ENCODE data around the gene MS4A13.
"Not testable (repeated sequence)": the region's sequence is repeated elsewhere in the genome, so short reads cannot be mapped to it uniquely, and the experiment has no call there.

DNA sequence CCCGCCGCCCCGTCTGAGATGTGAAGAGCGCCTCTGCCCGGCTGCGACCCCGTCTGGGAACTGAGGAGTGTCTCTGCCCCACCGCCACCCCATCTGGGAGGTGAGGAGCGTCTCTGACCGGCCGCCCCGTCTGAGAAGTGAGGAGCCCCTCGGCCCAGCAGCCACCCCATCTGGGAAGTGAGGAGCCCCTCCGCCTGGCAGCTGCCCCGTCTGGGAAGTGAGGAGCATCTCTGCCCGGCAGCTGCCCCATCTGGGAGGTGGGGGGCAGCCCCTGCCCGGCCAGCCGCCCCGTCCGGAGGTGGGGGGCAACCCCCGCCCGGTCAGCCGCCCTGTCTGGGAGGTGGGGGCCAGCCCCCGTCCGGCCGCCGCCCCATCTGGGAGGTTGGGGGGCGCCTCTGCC lies 5.0 kb upstream of the MS4A13 start:
- TF ChIP-seq, protein P1, sequence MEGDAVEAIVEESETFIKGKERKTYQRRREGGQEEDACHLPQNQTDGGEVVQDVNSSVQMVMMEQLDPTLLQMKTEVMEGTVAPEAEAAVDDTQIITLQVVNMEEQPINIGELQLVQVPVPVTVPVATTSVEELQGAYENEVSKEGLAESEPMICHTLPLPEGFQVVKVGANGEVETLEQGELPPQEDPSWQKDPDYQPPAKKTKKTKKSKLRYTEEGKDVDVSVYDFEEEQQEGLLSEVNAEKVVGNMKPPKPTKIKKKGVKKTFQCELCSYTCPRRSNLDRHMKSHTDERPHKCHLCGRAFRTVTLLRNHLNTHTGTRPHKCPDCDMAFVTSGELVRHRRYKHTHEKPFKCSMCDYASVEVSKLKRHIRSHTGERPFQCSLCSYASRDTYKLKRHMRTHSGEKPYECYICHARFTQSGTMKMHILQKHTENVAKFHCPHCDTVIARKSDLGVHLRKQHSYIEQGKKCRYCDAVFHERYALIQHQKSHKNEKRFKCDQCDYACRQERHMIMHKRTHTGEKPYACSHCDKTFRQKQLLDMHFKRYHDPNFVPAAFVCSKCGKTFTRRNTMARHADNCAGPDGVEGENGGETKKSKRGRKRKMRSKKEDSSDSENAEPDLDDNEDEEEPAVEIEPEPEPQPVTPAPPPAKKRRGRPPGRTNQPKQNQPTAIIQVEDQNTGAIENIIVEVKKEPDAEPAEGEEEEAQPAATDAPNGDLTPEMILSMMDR (IDR thresholded peaks at IDR 0.05), result not testable (repeated sequence)
- not testable (repeated sequence) for TF ChIP-seq POLR2A, POLR2AphosphoS5 (IDR thresholded peaks at IDR 0.05)
